OCI-LY3 (cell line): ENCODE results near the gene ARL3.

Experiments used
- H2AFZ ChIP-seq: fragments of 200-600, 300-600 bp; shearing (Covaris generic); 2 replicates; pipeline ENCODE4 v1.6.0; 2014; ENCODE audit warnings: antibody characterized with exemption, low read depth, low read length
- H3K27ac ChIP-seq: fragments of 200-600, 300-600 bp; sonication (generic); 2 replicates; pipeline ENCODE4 v1.5.1; 2014; ENCODE audit warnings: mild to moderate bottlenecking, low read length, moderate library complexity, mixed read lengths
- H3K27me3 ChIP-seq: fragments of 200-600, 300-600 bp; sonication (generic); 2 replicates; pipeline ENCODE4 v1.6.1; 2014; ENCODE audit warnings: low read depth, low read length, mixed read lengths
- H3K36me3 ChIP-seq: fragments of 200-600, 300-600 bp; sonication (generic); replicated peaks from 2 replicates; pipeline ENCODE3; 2014; ENCODE audit warnings: low read depth, low read length, mixed read lengths
- H3K4me1 ChIP-seq: fragments of 300-600, 200-600 bp; sonication (generic); 2 replicates; pipeline ENCODE4 v1.6.1; 2014; ENCODE audit warnings: low read length, mixed read lengths
- H3K4me2 ChIP-seq: fragments of 200-600, 300-600 bp; sonication (generic); 2 replicates; pipeline ENCODE4 v1.6.1; 2014; ENCODE audit warnings: low read length, mixed read lengths
- H3K4me3 ChIP-seq: fragments of 300-600, 200-600 bp; sonication (generic); 2 replicates; pipeline ENCODE4 v1.5.1; 2014; ENCODE audit warnings: antibody characterized with exemption, mild to moderate bottlenecking, low read length, moderate library complexity
- H3K79me2 ChIP-seq: fragments of 300-600, 200-600 bp; shearing (Covaris generic); 2 replicates; pipeline ENCODE4 v1.6.1; 2014; ENCODE audit warnings: mild to moderate bottlenecking, low read length, mixed read lengths
- H3K9ac ChIP-seq: fragments of 300-600, 200-600 bp; shearing (Covaris generic); 2 replicates; pipeline ENCODE4 v1.6.0; 2014; ENCODE audit warnings: mild to moderate bottlenecking, low read length, moderate library complexity
- H3K9me3 ChIP-seq: fragments of 200-600, 300-600 bp; shearing (Covaris generic); 2 replicates; pipeline ENCODE4 v1.6.1; 2014; ENCODE audit warnings: low read length, mixed read lengths; ENCODE audit not compliant: insufficient read depth
- H4K20me1 ChIP-seq: fragments of 200-600, 300-600 bp; sonication (generic); 2 replicates; pipeline ENCODE4 v1.6.1; 2016; ENCODE audit warnings: low read length, mixed read lengths; ENCODE audit not compliant: insufficient read depth
- EZH2phosphoT487 ChIP-seq: fragments of 200-600 bp; shearing (Covaris generic); IDR thresholded peaks from 2 replicates; pipeline ENCODE4 v1.6.1; 2018; ENCODE audit warnings: antibody characterized with exemption, mixed run types, low read depth
- TF ChIP-seq, protein P1 (sequence below): fragments of 200-600, 300-600 bp; sonication (generic); IDR thresholded peaks from 2 replicates; pipeline ENCODE4 v1.5.1; 2014; ENCODE audit warnings: antibody characterized with exemption, low read length, low read depth

Gene ARL3

DNA sequence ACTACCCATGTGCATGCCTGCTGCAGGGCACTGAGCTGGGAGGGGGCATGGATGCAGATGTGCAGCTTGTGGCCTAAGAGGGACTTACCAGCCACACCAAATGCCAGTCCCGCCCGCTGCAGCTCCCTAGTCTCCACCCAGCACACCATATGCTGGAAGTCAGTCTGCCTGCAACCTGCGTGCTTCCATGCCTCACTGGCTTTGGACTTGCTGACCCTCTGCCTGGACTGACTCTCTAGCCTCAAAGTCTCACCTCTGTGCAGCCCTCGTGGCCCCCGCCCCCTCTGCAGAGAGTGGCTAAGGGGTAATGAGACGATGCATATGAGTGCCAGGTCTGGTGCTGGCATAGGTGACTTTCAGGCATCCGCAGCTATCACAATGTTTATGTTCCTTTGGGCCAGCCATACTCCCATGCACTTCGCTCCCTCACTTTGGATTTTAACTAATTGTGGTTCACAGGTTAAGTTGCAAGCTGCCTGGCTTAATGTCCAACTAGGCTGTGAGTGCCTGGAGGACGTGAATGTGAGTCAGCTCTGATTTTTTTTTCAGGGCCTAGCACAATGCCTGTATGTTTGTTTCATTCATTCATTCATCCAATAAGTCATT is 48.2 kb downstream of the ARL3 start:
- H3K36me3 ChIP-seq, result no peaks in the 10 kb centered on the region
- H3K9me3 ChIP-seq, result no peaks in the 10 kb centered on the region
- no peaks in the 10 kb centered on the region for H3K27me3 ChIP-seq
- no peak overlapping the region for H3K9ac ChIP-seq
- peaks cover 7% of the 10 kb centered on the region for H3K4me1 ChIP-seq
- H4K20me1 ChIP-seq, result no peaks in the 10 kb centered on the region
- H3K79me2 ChIP-seq, result no peaks in the 10 kb centered on the region
- TF ChIP-seq, protein P1, sequence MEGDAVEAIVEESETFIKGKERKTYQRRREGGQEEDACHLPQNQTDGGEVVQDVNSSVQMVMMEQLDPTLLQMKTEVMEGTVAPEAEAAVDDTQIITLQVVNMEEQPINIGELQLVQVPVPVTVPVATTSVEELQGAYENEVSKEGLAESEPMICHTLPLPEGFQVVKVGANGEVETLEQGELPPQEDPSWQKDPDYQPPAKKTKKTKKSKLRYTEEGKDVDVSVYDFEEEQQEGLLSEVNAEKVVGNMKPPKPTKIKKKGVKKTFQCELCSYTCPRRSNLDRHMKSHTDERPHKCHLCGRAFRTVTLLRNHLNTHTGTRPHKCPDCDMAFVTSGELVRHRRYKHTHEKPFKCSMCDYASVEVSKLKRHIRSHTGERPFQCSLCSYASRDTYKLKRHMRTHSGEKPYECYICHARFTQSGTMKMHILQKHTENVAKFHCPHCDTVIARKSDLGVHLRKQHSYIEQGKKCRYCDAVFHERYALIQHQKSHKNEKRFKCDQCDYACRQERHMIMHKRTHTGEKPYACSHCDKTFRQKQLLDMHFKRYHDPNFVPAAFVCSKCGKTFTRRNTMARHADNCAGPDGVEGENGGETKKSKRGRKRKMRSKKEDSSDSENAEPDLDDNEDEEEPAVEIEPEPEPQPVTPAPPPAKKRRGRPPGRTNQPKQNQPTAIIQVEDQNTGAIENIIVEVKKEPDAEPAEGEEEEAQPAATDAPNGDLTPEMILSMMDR, result no peak
- no peak for TF ChIP-seq EZH2phosphoT487
- no peak overlapping the region for H3K27ac ChIP-seq
- no peak overlapping the region for H2AFZ ChIP-seq
- H3K4me2 ChIP-seq, result no peak overlapping the region
- no peak overlapping the region for H3K4me3 ChIP-seq

GRCh38 chr10:102661658-102662028 is 52.6 kb downstream of the ARL3 start:
- no peak overlapping the region for H3K9ac ChIP-seq

GRCh38 chr10:102660888-102661657 is 53.1 kb downstream of the ARL3 start:
- Histone ChIP-seq H3K9ac (peak overlapping the region; percentile 12; the same call in 1 of the 2 replicates), H3K4me2 (peak overlapping the region; percentile 68), H2AFZ (no peak overlapping the region), H3K27me3 (no peaks in the 10 kb centered on the region), H3K4me1 (peaks cover 16% of the 10 kb centered on the region), H3K4me3 (peak overlapping the region; percentile 20), H3K27ac (no peak overlapping the region), H3K9me3 (no peaks in the 10 kb centered on the region), H4K20me1 (no peaks in the 10 kb centered on the region), H3K79me2 (no peaks in the 10 kb centered on the region), H3K36me3 (no peaks in the 10 kb centered on the region)
- TF ChIP-seq EZH2phosphoT487, result no peak
- TF ChIP-seq, protein P1, result no peak

More at GRCh38 chr10:102661658-102662028, 52.6 kb downstream of the ARL3 start:
- Histone ChIP-seq H3K4me1 (peaks cover 16% of the 10 kb centered on the region), H3K27ac (no peak overlapping the region), H3K4me3 (no peak overlapping the region), H4K20me1 (no peaks in the 10 kb centered on the region), H3K27me3 (no peaks in the 10 kb centered on the region), H2AFZ (no peak overlapping the region), H3K36me3 (no peaks in the 10 kb centered on the region), H3K79me2 (no peaks in the 10 kb centered on the region), H3K4me2 (peak overlapping the region; percentile 68; the same call in 1 of the 2 replicates), H3K9me3 (no peaks in the 10 kb centered on the region)
- TF ChIP-seq EZH2phosphoT487, result no peak
- TF ChIP-seq, protein P1, result no peak

DNA sequence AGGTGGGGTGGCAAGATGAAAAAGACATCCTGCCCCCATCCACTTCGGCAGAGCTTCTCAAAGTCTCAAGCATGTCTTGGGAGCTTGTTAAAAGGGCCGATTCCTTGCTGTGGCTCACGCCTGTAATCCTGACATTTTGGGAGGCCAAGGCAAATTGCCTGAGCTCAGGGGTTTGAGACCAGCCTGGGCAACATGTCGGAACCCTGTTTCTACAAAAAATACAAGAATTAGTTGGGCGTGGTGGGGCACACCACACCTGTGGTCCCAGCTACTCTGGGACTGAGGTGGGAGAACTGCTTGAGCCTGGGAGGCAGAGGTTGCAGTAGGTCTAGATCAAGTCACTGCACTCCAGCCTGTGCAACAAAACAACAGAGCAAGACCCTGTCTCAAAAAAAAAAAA is 55.4 kb downstream of the ARL3 start:
- H3K4me3 ChIP-seq, result no peak overlapping the region
- peaks cover 16% of the 10 kb centered on the region for H3K4me1 ChIP-seq
- TF ChIP-seq, protein P1, result no peak
- TF ChIP-seq EZH2phosphoT487, result no peak
- H3K36me3 ChIP-seq, result peaks cover under 1% of the 10 kb centered on the region
- H3K27me3 ChIP-seq, result no peaks in the 10 kb centered on the region
- H2AFZ ChIP-seq, result no peak overlapping the region
- H3K27ac ChIP-seq, result no peak overlapping the region
- no peaks in the 10 kb centered on the region for H3K9me3 ChIP-seq
- 0 out of 2 replicates have a peak, but pooled peaks cover 1% of the 10 kb centered on the region for H4K20me1 ChIP-seq
- no peak overlapping the region for H3K4me2 ChIP-seq
- no peak overlapping the region for H3K9ac ChIP-seq
- H3K79me2 ChIP-seq, result no peaks in the 10 kb centered on the region
